NCI-H1092 (cell line): Measurements from ENCODE around the gene FASTKD3.

Experiments
- DNase-seq: peaks from one replicate; lab custom pipeline; 2025; lab: John Stamatoyannopoulos, UW

Gene FASTKD3

DNA sequence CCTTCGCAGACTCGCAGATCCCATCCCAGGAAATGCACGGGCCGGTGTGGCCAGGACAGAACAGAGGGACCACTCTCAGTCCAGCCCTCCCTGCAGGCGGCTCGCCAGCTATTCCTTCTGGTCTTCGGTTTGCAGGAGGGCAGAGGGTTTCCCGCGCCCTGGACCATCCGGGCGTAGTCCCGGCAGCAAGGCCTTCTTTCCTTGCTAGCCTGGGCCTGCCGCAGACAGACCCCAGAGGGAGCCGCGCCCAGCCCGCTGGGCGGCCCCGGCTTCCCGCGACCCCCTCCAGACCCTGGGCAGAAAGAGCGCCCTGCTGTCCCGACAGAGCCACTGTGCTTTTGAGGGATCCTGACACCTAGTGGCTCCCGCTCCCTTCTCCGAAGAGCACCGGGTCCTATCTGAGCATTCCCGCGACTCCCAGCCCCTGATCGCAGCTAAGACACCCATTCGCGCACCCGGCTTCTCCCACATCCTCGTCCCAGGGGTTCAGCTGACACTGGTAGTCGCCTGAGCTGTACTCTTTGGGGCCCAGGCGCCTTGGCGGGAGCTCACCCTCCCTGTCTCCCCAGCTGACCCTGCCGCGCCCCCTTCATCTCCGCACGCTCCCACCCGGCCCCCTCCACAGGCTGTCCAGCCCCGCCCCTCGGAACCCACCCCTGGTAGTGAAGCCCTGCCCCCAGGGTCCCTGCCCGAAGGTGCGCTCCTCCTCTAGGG is 19.0 kb downstream of the FASTKD3 start:
- peak; percentile 36 for DNase-seq

GRCh38 chr5:7848296-7848695 is 20.5 kb downstream of the FASTKD3 start:
- no peak for DNase-seq

DNA sequence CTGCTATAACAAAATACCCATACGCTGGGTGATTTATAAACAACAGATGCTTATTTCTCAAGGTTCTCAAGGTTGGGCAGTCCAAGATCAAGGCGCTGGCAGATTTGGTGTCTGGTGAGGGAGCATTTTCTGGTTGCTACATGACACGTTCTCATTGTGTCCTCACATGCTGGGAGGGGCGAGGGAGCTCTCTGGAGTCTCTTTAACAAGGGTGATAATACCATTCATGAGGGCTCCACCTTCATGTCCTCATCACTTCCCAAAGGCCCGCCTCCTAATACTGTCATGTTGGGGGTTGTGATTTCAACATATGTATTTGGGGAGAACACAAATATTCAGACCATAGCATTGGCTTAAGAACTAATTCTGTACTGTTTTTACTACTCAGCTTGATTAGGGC is 22.5 kb downstream of the FASTKD3 start:
- DNase-seq: no peak

GRCh38 chr5:7845557-7845956 is 23.3 kb downstream of the FASTKD3 start:
- no peak for DNase-seq

DNA sequence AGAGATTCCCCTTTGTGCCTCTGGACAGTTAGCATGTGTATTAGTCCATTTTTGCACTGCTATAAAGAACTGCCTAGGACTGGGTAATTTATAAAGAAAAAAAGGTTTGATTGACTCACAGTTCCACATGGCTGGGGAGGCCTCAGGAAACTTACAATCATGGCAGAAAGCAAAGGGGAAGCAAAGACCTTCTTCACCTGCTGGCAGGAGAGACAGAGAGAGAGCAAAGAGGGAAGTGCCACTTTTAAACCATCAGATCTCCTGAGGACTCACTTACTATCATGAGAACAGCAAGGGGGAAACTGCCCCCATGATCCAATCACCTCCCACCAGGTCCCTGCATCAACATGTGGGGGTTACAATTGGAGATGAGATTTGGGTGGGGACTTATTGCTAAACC is 23.9 kb downstream of the FASTKD3 start:
- no peak for DNase-seq

DNA sequence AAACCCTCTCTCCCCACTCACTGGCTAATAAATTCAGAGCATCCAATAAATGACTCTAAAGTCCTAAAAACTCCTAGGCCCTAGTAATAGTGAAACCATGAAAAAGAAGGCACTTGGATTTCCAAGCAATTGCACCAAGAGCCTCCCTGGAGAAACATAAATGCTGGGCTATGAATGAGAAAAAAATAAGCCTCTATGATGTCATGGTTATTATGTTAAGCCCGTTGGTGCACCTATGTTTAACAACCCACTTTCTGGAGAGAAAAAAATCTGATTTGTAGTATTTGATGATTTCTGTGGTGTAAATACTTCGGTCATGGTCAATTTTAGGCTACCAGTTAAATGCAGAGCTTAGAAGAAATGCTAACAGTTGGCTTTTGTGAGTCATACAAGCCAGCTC is 26.3 kb downstream of the FASTKD3 start:
- no peak for DNase-seq

GRCh38 chr5:7837403-7837802 is 31.4 kb downstream of the FASTKD3 start:
- DNase-seq: no peak

DNA sequence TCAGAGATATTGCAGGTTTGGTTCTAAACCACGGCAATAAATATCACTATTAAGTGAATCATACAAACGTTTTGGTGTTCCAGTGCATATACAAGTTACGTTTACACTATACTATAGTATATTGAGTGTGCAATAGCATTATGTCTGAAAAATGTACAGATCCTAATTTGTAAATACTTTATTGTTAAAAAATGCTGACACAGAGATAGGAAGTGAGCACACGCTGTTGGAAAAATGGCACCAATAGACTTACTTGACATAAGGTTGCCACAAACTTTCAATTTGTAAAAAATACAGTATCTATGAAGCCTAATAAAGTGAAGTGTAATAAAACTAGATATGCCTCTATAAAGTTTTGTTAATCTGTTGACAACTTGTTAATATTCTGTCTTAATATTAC is 33.8 kb downstream of the FASTKD3 start:
- no peak for DNase-seq

GRCh38 chr5:7828269-7828668 is 40.6 kb downstream of the FASTKD3 start:
- peak; percentile 17 for DNase-seq

- DNase-seq: no peak
These were observed 41.2 kb downstream of the FASTKD3 start for GRCh38 chr5:7827610-7828009.

DNA sequence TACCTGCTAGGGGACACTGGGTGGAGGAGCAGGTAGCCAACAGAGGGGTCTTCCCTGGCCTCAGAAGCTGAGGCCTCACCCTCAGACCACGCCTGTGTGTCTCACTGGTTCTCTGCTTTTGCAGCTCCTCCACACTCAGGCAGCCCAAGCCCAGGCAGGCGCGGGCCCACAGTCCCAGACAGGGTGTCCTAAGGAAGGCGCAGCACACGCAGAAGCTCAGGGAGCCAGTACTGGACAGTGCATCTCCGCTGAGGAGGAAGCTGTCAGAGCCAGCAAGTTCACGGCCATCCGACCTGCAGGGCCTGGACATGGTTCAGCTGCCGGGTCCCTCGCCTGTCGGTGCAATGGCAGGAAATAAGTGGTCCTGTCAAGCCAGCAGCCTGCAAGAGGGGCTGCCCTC is 43.2 kb downstream of the FASTKD3 start:
- no peak for DNase-seq

DNA sequence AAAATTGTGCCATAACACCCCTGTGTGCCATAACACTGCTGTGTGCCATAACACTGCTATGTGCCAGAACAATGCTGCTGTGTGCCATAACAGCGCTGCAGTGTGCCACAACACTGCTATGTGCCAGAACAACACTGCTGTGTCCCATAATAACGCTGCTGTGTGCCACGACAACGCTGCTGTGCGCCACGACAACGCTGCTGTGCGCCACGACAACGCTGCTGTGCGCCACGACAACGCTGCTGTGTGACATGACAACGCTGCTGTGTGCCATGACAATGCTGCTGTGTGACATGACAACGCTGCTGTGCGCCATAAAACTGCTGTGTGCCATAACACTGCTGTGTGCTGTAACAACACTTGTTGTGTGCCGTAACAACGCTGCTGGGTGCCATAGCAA is 43.8 kb downstream of the FASTKD3 start:
- DNase-seq: no peak

DNA sequence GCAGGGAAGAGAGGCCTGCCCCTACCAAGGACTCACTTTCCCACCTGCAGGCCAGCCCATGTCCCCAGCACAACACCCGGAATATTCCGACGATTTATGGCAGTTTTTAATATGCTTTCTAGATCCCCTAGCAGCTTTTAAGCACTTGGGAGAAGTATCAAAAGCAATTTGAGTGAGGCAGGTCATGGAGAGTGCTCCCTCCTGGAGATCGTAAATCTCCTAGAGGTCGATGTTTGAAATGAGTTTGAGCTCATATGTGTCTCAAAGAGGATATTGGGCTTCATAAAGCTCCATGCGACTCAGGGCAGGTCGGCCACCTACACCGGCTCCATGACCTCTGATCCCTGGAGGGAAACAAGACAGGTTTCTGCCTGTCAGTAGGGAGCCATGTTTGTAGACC is 45.2 kb downstream of the FASTKD3 start:
- no peak for DNase-seq

DNA sequence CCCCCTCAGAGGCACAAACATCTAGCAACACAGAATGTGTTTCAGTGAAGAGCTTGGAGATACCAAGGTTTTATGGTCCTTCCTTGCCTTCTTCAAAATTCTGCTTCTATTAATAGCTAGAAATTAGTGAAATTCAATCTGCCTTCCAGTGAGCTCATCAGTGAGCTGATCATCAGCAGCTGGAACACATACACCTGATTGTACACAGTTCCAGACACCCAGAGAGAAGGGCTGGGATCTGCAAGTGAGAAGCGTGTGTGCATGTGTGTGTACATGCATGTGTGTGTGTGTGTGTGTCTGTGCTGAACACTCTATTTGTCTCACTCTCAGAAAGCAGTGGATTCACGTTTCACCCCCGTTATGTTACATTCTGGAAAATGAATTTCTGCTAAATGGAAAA is 46.4 kb downstream of the FASTKD3 start:
- DNase-seq: no peak

- no peak for DNase-seq
These were observed 52.3 kb downstream of the FASTKD3 start for GRCh38 chr5:7816535-7816901.

DNA sequence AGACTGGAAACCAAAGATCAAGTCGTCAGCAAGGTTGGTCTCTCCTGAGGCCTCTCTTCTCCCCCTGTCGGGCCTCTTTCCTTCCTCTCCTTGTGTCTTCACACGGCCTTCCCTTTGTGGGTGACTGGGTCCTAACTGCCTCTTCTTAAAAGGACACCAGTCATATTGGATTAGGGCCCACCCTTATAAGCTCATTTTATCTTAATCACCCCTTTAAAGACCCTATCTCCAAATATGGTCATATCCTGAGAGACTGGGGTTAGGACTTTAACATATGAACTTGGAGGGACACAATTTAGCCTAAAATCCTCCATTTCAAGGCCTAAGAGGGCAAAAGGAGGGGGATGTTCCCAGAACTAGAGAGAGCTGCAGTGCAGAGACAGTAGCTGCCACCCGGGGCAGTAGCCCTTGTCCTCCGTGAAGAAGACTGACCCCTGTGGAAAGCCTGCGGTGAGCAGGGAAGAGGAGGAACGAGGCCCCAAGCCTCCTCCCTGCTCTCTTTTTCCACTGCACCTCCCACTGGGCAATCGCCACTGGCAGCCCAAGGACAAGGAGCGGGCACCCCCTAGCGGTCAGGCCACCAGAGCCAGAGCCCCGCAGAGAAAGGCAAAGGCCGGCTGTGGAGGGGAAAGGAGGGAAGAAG is 52.8 kb downstream of the FASTKD3 start:
- DNase-seq: peak; percentile 55

DNA sequence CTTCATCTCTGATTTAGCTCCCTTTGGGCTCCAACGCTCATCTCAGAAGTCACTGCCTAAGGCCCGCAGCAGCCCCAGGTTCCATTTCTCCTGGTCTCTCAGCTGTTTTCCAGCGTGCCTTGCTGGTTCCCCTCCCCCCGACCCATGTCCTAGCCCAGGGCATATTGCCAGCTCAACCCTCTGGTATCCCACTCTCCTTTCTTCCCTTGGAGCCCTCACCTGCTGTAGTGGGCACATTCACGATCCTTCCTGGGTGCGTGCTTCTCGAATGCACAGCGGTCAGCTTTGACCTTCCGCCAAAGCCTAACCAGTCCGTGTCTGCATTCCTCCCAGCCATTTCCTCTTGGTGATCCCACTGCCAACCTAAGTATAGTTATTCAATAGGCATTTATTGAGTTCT is 54.0 kb downstream of the FASTKD3 start:
- DNase-seq: no peak

- no peak for DNase-seq
These were observed 55.3 kb downstream of the FASTKD3 start for GRCh38 chr5:7813576-7813975.

- no peak for DNase-seq
These were observed 55.8 kb downstream of the FASTKD3 start for GRCh38 chr5:7813007-7813406.

- DNase-seq: no peak
These were observed 57.1 kb downstream of the FASTKD3 start for GRCh38 chr5:7811715-7812114.
